Ishikawa (cell line): ENCODE measurements around the gene RBPJ.

Experiments used
- CEBPB ChIP-seq: IDR thresholded peaks from 2 replicates; pipeline ENCODE4 v1.6.1; 2012
- CREB1 ChIP-seq: IDR thresholded peaks from 2 replicates; pipeline ENCODE4 v1.6.1; 2012; ENCODE audit warnings: low read depth
- EGR1 ChIP-seq: IDR thresholded peaks from 2 replicates; pipeline ENCODE4 v1.6.1; 2012
- EP300 ChIP-seq: IDR thresholded peaks from 2 replicates; pipeline ENCODE4 v1.6.1; 2012; ENCODE audit warnings: borderline replicate concordance
- FOXM1 ChIP-seq: IDR thresholded peaks from 2 replicates; pipeline ENCODE4 v1.6.1; 2012; ENCODE audit warnings: low read depth, borderline replicate concordance
- NFIC ChIP-seq: IDR thresholded peaks from 2 replicates; pipeline ENCODE4 v1.6.1; 2012
- RAD21 ChIP-seq: IDR thresholded peaks from 2 replicates; pipeline ENCODE4 v1.6.1; 2012; ENCODE audit warnings: low read depth
- TAF1 ChIP-seq: IDR thresholded peaks from 2 replicates; pipeline ENCODE4 v1.6.1; 2012; ENCODE audit warnings: low read depth, mild to moderate bottlenecking
- TCF12 ChIP-seq: IDR thresholded peaks from 2 replicates; pipeline ENCODE4 v1.6.1; 2012; ENCODE audit warnings: low read depth
- TEAD4 ChIP-seq: IDR thresholded peaks from 2 replicates; pipeline ENCODE4 v1.6.1; 2012
- YY1 ChIP-seq: IDR thresholded peaks from 2 replicates; pipeline ENCODE4 v1.6.1; 2012; ENCODE audit warnings: low read depth
- ZBTB7A ChIP-seq: IDR thresholded peaks from 2 replicates; pipeline ENCODE4 v1.6.1; 2012; ENCODE audit warnings: low read depth
- TF ChIP-seq, protein P1 (sequence below): IDR thresholded peaks from 2 replicates; pipeline ENCODE4 v1.6.1; 2012
- TF ChIP-seq, protein P2 (sequence below): IDR thresholded peaks from 2 replicates; pipeline ENCODE4 v1.6.1; 2012
- TF ChIP-seq, protein P3 (sequence below): IDR thresholded peaks from 2 replicates; pipeline ENCODE4 v1.6.1; 2012; ENCODE audit warnings: low read depth, mild to moderate bottlenecking

The RBPJ gene

DNA sequence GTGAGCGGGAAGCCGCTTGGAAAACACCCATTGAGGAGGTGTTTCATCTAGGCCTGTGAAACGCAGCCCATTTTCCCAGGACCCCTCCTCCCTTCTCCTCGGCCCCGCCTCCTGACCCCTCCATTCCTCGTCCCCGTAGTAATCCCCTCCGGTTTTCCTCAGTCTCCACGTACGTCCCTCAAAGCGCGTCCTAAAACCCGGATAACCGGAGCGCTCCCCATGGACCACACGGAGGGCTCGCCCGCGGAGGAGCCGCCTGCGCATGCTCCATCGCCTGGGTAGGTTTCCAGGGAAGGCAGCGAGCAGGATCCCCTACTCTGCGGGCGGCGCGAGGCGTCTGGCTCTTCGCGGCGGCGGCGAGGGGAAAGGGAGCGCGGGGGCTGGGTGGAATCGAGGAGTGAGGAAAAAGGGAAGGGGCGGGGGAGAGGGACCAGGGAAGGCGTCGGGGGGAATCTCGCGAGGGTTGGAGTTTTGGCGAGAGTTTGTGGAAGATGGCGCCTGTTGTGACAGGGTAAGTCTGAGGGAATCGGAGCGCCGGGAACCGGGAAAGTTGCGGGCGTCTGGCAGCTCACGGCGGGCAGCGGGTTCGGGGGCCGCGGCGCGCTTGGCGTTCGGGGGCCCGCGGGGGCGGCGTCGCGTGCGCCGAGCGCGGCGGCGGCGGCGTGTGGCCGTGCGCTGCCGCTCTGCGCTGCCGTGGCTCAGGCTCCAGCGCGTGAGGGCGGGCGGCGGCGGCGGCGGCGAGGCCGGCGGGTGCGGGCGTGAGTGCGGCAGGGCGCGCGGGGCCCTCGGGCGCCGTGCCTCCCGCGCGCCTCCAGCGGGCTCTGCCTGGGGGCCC, at the start of gene RBPJ:
Gene RBPJ, plus strand, starts transcription at position 477 of the 835 bp plus-strand sequence. Its CDS starts 15 bp downstream, at position 492.
- TF ChIP-seq TAF1 (peak; percentile 72), EGR1 (no peak), NFIC (0 out of 2 replicates have a peak, but pooled peaks have one; percentile 7), FOXM1 (no peak), EP300 (peak; percentile 30; the same call in 1 of the 2 replicates), CEBPB (no peak), CREB1 (no peak), YY1 (peak; percentile 83), TEAD4 (0 out of 2 replicates have a peak, but pooled peaks have one; percentile 33), TCF12 (peak; percentile 36; the same call in 1 of the 2 replicates), ZBTB7A (peak; percentile 79; the same call in 1 of the 2 replicates), RAD21 (no peak)
- TF ChIP-seq, protein P1, sequence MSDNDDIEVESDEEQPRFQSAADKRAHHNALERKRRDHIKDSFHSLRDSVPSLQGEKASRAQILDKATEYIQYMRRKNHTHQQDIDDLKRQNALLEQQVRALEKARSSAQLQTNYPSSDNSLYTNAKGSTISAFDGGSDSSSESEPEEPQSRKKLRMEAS = no peak; the same call in none of the 2 replicates
- TF ChIP-seq, protein P2, sequence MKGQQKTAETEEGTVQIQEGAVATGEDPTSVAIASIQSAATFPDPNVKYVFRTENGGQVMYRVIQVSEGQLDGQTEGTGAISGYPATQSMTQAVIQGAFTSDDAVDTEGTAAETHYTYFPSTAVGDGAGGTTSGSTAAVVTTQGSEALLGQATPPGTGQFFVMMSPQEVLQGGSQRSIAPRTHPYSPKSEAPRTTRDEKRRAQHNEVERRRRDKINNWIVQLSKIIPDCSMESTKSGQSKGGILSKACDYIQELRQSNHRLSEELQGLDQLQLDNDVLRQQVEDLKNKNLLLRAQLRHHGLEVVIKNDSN = no peak
- TF ChIP-seq, protein P3, sequence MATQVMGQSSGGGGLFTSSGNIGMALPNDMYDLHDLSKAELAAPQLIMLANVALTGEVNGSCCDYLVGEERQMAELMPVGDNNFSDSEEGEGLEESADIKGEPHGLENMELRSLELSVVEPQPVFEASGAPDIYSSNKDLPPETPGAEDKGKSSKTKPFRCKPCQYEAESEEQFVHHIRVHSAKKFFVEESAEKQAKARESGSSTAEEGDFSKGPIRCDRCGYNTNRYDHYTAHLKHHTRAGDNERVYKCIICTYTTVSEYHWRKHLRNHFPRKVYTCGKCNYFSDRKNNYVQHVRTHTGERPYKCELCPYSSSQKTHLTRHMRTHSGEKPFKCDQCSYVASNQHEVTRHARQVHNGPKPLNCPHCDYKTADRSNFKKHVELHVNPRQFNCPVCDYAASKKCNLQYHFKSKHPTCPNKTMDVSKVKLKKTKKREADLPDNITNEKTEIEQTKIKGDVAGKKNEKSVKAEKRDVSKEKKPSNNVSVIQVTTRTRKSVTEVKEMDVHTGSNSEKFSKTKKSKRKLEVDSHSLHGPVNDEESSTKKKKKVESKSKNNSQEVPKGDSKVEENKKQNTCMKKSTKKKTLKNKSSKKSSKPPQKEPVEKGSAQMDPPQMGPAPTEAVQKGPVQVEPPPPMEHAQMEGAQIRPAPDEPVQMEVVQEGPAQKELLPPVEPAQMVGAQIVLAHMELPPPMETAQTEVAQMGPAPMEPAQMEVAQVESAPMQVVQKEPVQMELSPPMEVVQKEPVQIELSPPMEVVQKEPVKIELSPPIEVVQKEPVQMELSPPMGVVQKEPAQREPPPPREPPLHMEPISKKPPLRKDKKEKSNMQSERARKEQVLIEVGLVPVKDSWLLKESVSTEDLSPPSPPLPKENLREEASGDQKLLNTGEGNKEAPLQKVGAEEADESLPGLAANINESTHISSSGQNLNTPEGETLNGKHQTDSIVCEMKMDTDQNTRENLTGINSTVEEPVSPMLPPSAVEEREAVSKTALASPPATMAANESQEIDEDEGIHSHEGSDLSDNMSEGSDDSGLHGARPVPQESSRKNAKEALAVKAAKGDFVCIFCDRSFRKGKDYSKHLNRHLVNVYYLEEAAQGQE = no peak

DNA sequence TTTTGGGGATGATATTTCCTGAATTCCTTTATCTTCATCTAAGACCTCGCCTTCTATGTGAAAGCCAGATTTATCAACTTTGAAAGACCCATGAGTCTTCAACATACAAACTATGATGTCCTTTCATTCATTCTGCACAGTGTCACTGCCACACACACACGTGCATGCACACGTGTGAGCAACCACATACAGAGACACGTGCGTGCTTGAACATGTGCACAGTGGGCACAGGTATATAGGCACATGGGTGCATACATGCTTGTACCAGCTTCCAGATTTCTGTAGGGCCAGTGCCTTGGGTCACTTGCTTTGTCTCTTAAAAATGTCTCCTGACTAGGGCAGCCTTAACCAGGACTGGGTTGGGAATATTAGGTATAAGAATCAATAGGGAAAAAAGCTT, 49.1 kb upstream of the RBPJ start:
- TF ChIP-seq TEAD4 (no peak), NFIC (no peak), TCF12 (no peak), RAD21 (no peak), CREB1 (no peak), EGR1 (no peak), YY1 (no peak), CEBPB (no peak), EP300 (no peak), TAF1 (no peak), ZBTB7A (no peak), FOXM1 (no peak)
- TF ChIP-seq, protein P2 = no peak
- TF ChIP-seq, protein P1 = no peak
- TF ChIP-seq, protein P3 = no peak

DNA sequence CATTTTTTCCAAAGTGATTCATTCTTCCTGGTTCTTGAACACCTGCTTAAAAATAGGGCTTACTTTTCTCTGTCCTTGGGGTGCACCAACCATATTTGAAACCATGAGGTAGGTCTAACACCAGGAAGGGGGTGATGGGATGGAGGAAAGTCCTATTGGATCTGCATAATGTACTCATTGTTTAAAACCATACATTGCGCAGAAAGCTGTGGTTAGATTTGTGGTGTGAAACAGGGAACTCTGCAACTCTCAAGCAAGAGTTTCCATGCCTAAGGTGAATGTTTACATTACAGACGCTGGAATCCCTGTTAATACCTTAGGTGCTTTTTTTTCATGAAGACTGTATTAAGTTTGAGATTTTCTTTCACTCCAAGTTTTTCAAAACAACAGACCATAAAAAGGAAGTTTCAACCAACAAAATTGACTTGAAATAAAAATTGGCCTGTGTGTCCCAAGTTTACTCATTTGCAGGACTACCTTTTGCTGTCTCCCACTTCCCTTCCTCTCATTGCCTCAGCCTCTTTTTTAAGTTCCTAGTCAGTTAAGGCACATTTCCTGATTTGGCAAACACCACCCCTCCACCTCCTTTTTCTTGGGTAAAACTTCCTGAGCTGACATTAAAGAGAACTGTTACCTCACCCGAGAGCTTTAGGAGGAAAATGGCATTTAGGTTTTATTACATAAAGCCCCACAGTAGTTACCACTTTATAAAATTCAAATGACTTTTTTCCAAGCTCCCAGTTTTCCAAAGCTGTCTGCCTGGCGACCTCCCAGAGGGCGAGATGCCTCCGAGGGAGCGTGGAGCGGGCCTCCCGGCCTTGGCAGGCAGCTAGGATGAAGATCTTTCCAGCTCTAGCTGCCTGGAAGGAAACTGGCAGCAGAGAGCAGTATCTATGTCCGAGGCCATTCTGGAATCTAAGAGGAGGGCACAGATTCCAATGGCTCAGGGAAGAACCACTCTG, 47.9 kb upstream of the RBPJ start:
- TF ChIP-seq, protein P3 = no peak
- TF ChIP-seq EP300 (no peak), YY1 (no peak), TEAD4 (no peak), TCF12 (no peak), TAF1 (no peak), FOXM1 (no peak), EGR1 (no peak), CEBPB (no peak), RAD21 (no peak), CREB1 (no peak), ZBTB7A (no peak), NFIC (no peak)
- TF ChIP-seq, protein P1 = no peak
- TF ChIP-seq, protein P2 = no peak
